Muscle of back (tissue), 11 donors: ENCODE data around the gene PCSK5. TPM values are rescaled to one million over a fixed set of nuclear protein-coding genes. Genes with fewer than 3 reads are reported as not detected.
"Not testable (repeated sequence)": the region's sequence is repeated elsewhere in the genome, so short reads cannot be mapped to it uniquely, and the experiment has no call there.

Experiments
- DNase-seq, 3 donors: peaks; one replicate each; pipeline versions ENCODE4 v3.0.0 to v3.0.0-alpha.2; 2013
- polyA plus RNA-seq, 10 donors: library from polyadenylated mRNA; unstranded; fragments of 120-200 nt; gene quantifications; one replicate each; pipeline ENCODE4 v1.2.1, GENCODE V29; 2013; ENCODE audit not compliant: insufficient read length in 10 of 10

PCSK5 gene
- polyA plus RNA-seq, 10 donors = 13.7 to 24.6 (median 17.6) TPM

DNA sequence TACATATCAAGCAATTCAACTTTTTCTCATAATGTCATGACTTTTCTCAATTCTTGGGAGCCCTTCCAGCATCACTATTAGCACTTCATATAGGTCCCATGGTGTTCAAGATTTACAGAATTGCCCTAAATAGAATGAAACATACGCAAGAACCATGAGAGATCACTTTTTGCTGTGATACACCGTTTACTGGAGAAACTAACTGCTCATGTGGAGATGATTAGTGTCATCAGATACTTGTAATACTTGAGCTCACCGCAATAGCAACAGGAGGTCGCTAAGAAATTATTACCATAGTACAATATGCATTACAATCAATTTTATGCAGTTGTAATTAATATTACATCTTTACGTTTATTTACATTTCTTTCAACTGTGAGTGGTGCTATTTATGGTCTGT is 4.8 kb upstream of the PCSK5 start:
- DNase-seq = peak in 2 of 3 donors; percentile 29

DNA sequence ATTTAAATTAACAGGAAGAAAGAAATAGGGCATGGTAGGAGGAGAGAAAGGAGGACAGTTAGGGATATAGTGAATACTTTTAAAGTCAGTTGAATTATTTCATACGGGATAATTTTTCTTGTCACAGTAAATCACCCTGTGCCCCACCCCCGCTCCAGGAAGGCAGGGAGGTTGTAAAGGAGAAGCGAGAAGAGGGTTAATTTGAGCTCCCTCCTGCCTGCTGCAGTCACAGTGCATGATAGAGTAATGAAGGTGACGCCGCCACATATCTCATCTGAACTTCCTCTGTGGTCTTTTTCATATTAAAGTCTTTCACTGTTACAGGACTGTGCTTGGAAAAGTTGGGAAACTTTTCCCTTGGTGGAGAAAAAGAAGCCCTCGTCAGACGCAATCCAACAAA is 896 bp upstream of the PCSK5 start:
- no peak for DNase-seq

DNA sequence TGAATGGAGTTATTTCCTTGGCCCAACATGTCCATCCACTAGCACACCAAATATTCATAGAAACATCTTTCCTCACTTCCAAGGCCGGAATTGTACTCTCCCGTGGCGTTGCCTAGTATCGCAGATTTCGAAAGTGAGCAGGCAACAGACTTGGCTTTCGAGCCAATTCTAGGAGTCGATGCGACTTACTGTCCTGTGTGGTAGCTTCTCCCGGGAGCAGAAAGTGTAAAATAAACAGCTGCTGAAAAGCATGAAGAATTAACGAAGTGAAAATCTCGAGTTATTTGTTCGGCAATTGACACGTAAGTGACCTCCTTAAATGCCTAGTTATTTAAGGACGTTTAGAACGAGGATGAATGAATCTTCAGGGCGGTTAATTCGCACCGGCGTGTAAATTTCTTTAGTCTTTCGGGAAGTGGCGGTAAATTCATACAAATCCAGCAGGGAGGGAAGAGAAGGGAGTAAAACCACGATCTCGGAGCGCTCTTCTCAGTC is 449 bp upstream of the PCSK5 start:
- DNase-seq = peak in 1 of 3 donors; percentile 73

DNA sequence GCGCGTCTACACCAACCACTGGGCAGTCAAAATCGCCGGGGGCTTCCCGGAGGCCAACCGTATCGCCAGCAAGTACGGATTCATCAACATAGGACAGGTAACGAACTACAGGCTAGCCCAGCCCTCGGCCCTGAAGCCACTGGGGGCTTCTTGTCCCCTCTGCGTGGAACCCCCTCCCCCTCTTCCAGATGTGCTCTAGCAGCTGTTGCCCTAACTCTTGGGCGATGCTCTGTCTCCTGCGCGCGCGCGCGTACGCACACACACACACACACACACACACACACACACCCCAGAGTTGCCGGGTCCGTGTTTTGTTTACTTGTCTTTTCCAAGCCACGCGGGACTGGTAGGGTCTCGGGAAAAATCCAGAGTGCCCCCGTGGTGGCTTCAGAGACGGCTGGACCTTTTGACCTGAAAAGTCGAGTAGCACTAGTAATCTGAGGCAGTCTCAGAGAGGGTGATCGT is 836 bp downstream of the PCSK5 start:
- peak in 2 of 3 donors; percentile 73 to 93 for DNase-seq

DNA sequence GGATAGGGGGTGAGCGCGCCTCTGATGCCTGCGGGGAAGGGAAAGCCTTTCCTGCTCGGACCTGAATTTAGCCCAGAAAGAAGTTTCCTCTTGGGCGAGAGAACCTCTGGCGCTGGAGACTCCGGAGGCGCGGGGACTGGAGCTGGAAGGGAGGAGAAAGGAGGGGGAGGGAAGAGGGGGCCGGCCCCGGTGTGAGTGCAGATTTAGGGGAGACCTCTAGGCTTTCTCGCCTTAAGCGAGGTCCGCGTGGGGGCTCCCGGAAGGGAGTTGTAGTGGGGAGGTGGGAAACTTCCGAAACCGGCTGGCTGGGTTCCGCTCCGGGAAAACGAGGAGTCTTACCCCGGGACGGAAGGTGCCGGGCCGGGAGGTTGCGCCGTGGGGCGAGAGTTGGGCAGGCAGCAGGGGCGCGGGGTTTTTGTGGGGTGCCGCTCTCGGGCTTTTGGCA is 1.3 kb downstream of the PCSK5 start:
- DNase-seq = no peak

DNA sequence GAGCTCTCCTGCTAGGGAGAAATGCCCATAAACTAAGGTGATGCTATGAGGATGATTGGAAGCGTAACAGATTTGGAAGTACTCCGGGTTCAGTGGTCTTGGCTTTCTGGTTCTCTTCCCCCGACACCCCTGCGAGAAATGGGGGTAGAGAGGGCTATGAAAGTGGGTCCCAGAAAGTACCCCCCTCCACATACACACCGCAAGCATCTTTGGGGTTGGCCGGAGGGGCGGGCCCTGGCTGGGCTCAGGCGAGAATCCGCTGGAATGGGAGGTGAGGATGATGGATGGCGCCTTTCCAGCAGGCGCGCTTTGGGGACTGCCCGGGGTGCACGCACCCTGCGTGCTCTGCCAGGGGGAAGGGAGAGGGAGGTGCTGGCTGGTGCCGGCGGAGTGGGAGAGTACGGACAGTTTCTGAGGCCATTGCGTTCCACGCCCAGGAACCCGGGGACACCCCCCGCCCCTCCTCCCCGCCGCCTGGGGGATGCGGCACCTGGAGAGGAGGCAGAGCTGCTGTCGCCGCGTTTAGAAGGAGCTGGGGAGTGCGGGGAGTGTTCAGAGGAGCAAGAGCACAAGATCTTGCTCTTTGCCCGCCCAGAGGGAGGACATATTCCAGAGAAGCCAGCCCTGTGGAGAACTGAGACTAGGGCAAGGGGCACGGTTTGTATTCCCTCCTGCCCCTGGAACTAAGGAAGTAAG is 1.9 kb downstream of the PCSK5 start:
- DNase-seq = peak in 2 of 3 donors; percentile 40 to 68

DNA sequence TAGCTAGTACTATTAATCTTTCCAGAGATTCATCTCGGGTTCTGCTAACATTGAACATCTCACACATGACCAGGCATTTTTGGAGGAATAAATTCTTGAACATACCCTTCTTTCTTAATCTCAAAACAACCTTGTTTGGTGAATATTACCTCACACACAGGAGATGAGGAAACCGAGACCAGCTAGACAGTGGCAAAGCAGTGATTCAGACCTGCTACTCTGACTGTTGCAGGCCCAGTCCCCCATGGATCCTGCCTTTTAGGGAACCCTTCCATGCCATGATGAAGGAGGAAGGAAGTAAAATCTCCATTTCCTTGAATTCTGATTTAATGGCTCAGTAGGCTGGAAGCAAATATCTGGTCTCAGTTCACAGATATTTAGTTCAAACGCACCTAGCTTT is 2.6 kb downstream of the PCSK5 start:
- DNase-seq = no peak

DNA sequence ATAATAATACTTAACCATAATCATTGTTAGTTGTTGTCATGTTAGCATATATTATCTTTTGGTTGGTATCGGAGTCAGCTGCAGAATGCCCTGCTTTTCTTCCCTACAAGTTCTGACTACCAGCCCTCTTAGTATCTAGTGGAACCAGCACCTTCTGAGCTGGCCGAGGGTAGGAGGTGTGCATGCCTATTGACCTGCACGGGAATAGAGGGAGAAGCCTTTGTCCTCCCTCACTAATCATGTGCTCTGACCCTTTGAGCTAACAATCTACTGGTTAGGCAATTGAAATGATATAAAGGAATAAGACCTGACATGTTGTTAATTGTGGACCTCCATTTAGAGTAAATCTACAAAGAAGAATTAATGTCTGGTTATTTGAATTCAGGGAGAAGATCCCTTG is 4.1 kb downstream of the PCSK5 start:
- DNase-seq = no peak

DNA sequence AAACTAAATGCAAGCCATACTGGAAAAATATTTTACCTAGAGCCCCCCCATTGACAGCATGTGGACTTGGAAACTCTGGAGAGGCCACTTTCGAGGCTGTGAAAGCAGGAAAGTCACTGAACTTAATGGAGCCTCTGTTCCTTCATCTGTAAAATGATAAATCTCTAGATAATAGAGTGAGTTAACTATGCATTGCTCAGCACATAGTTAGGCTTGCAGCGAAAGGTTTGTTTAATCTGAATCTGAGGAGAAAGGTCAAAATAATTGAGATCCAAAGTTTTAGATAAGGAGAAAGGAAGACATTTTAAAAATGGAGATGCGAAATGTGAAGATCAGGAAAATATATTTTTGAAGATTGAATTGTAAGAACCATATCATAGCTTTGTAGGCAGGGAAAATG is 4.6 kb downstream of the PCSK5 start:
- no peak for DNase-seq

DNA sequence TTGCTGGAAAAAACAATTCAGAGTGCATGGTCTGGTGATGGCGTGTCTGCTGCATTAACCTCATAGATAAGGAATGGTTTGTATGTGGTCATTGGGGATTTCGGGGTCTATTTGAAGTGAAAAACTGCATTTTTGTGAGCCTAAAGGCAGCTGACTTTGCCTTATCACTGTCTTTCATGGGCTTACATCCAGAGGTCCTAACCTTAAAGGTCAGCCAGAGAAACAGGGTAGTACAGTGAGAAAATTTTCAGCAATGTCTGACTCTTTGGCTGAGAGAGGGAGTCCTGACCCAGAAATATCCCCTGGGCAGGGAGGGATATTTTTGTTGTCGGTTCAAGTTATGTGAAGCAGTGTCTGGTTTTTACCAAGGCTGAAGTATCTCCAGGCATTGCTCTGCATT is 5.7 kb downstream of the PCSK5 start:
- peak in 2 of 3 donors; percentile 18 to 51 for DNase-seq

DNA sequence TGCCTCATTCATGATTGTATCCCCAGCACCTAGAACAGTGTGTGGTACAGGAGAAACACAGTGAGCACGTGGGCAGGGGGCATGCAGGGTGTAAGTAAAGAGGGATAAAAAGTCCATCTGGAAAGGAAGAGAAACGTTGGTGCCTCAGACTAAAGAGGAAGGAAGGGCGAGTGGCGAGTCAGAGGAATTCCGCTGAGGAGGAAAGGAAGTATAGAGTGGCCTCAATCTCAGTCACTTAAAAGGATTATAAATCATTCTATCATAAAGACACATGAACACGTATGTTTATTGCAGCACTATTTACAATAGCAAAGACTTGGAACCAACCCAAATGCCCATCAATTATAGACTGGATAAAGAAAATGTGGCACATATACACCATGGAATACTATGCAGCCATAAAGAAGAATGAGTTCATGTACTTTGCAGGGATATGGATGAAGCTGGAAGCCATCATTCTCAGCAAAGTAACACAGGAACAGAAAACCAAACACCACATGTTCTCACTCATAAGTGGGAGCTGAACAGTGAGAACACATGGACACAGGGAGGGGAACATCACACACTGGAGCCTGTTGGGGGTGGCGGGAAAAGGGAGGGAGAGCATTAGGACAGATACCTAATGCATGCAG is 10.5 kb downstream of the PCSK5 start:
- DNase-seq = not testable (repeated sequence)

DNA sequence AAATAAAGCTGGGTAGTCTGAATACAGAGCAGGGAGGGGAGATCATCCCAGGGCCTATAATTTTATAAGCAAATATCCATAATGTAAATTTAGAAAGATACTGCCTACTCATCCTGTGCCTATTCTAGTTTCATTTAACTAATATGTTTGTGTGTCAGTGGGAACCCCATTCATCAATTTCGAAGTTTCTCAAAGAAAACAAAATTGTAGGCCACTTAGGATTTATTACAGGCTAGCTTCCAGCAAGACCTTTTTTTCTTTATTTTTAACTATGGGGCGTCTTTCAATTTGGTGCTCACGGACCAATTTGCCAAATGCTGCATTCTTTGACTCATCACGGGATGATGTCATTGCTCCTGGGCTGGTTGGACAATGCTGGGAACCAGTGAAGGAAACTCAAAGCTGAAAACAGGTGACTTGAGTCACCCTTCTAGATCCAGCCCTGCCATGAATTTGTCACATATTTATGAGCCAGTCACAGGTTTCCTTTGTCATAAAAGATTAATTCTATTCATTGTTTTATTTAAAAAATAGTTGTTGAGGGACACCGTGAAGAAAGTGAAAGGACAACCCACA is 13.4 kb downstream of the PCSK5 start:
- DNase-seq = no peak

DNA sequence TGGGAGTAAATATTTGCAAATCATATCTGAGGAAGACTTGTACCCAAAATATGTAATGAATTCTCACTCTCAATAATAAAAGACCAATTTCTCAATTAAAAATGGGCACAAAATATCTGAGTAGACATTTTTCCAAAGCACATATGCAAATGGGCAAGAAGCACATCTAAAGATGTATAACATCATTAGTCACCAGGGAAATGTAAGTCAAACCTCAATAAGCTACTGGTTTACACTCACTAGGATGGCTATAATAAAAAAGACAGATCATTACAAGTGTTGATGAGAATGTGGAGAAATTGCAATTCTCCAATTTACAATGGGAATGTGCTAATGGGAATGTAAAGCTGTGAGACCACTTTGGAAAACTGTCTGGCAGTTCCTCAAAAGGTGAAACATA is 13.9 kb downstream of the PCSK5 start:
- no peak for DNase-seq

DNA sequence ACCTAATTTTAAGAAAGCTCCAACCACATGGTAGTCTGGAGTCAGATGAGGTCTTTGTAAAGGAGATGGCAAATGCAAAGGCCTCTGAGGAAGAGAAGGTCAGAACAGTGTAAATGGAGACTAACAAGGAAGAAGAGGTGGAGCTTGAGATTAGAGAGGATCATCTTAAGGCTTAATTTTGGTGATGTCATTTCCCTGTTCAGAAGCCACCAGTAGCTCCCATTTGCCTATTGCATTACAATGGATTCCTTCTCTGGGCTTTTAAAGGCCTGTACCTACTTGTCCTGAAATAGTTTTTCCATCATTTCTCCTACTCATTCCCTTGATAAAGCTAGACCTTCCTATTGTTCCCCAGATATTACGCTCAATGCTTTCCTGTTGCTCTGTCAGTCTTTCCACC is 16.1 kb downstream of the PCSK5 start:
- DNase-seq = no peak

DNA sequence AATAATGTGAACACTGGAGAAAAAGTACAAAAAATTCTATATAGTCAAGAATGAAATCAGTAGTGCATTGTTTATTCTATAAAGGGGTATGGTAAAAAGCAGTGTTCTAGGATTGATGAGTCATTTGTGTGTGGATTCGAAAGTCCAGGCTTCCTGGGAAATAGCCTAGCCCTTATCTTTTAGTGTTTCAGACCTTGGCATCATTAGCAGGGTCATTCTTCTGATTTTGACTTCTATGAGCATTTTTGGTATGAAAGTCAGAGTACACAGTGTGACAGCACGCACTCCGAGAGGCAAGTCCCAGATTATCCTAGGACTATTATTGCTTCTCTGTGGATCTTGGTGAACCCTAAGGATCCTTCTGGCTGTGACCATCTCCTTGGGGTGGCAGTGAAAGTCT is 16.9 kb downstream of the PCSK5 start:
- DNase-seq = no peak

DNA sequence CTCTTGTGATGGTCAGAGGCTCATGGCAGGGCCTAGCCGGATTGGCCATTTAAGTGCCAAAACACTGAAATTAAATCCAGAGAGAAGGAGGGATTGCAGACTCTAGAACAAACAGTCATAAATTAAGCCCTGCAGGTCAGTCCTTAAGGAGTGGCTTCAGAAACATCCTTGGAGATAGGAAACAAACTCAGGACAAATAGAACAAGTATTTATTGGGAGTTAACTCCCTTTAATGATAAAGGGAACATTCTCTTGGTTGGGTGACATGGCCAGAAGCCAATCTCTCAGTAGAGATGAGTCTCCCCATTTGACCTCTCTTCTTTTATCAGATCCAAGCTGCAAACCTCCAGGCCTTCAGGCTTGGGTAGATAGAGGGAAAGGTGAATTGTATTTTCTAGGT is 17.4 kb downstream of the PCSK5 start:
- DNase-seq = no peak

DNA sequence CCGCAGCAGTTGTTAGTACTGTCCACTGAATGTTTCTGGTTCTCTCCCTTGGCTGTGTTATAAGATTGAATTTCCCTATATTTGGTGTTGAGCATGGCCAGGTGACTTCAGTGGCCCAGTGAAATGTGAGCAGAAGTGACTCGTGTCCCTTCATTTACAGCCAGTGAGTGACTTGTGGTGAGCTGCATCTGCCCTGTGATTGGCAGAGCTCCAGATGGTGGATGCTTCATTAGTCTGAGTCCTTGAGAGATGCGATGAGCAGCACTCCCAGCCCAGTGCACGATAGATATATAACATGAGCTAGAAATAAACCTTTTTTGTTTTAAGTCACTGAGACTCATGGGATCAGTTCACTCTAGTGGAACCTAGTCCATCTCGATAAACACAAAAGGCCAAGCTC is 19.3 kb downstream of the PCSK5 start:
- DNase-seq = no peak

DNA sequence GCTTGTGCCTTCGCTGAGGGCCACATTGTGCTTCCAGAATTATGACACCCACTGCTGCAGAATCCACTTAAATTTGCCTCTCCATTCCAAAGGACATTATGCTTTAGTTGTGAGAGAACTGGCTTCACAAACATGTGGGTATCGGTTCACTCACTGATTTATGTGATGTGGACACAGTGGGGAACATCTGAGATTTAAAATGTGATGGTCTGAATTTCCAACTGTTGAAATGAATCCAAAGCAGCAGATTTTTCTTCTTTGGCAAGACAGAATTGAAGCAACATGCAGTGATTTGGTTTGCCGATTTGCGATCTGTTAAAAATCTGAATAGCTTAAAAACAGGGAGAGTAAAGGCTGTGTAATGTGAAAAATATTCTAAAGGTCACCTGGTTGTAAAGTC is 20.3 kb downstream of the PCSK5 start:
- peak in 1 of 3 donors; percentile 60 for DNase-seq

DNA sequence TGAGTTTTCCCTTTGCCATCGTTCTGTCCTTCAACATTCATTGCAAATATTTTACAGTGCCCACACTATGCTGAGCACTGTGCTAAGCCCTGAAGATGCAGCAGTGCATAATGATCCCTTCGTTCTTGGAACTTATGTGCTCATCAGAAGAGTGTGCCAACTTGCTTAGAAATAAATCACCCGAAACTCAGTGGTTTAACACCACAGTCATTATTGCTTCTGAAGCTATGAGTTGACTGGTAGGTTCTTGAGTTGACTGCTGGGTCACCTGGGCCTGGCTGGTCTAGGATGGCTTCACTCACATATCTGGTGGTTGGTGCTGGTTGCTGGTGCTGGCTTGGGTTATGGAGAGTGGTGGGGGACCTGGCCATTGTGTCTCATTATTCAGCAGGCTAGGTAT is 20.9 kb downstream of the PCSK5 start:
- DNase-seq = no peak

DNA sequence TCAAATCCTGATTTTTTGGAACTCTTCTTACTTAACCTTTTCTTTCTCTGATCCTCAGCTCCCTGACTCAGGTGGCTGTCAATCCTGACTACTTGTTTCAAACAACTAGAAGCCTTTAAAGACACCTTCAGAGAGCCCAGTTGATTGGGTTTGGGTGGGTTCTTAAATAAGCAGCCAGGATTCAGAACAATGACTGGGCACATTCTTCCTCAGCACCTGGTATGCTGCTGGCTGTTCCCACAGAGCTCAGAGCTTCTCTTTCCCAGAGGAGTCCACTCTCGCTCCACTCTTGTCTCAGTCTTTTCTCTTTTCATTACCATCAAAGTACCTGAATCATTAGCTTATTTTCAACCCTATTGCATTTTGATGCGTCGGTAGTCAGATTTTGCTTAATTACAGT is 22.5 kb downstream of the PCSK5 start:
- DNase-seq = no peak

DNA sequence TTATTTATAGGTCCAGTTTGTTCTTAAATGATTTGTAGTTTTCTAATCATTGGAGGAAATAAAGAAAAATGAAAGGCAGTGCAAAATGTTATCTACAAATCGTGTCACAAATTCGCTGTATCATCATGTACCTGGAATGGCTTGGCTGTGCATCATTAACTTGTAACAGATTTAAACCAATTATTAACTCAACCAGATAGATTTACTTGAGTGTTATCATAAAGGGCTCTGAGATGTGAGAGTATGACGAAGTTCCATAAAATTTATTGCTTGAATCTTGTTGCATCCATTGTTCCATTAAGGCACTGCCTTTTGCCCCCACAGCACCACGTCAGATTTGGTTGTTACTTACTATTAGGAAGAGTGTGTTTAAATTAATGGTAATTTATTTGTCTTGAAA is 23.5 kb downstream of the PCSK5 start:
- no peak for DNase-seq

DNA sequence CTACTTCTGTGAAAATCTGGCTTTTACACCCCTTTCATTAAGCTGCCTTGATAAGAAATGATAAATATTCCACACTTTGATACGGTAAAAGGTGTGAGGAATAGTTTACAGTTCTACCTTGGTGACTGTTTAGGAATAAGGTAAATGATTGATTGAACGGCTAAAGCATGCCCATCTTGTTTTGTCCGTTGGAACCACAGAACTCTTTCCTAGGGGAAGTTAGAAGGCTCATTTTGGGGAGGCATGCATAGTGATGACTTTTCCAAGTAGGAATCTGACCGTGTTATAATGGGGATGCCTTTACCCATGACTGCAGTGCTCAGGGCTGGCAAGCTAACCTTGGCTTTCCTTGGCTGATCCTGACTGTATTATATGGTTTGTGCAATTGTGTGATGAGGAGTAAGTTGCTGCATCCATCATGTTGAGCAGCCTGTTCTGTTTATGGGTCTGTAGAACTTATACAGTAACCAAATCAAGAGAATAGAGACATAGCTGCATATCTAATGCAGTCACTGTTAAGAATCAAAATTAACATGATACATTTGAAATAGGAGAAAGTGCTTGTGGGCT is 24.5 kb downstream of the PCSK5 start:
- DNase-seq = no peak

DNA sequence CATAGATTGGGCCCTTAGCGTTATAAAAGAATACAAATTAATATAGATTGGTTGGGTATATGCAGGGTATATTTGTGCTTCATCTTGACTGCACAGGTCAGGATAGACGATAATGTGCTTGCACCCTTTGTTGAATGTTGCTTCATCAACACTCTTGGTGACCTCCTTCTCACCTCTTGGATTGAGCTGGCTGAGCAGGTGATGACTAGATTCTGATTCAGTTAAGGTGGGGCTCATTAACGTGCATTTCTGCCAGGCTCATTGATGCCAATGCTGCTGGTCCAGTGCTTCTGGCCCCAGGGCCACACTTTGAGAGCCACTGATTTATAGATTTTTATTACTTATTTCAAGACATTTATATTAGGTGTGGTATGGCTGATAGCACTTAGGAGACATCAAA is 27.7 kb downstream of the PCSK5 start:
- no peak for DNase-seq
